ENCODE results near the gene NPHS1.

The NPHS1 gene

GRCh38 chr19:35869327-35870123 lies 17.2 kb upstream of the NPHS1 start (continued):
- TF ChIP-seq ZNF544 (tag by site-specific recombination; IDR thresholded peaks at IDR 0.05) (no peak), ZNF24 (tag by site-specific recombination; IDR thresholded peaks at IDR 0.05) (peak; percentile 82), ZNF26 (tag by site-specific recombination; IDR thresholded peaks at IDR 0.05) (no peak), ZNF221 (tag by site-specific recombination; IDR thresholded peaks at IDR 0.05; ENCODE audit: borderline replicate concordance) (no peak), PRDM1 (tag by site-specific recombination; IDR thresholded peaks at IDR 0.05) (no peak), KLF16 (tag by site-specific recombination; IDR thresholded peaks at IDR 0.05) (peak; percentile 97), ZNF350 (tag by site-specific recombination; IDR thresholded peaks at IDR 0.05) (no peak), ZNF677 (tag by site-specific recombination; IDR thresholded peaks at IDR 0.05) (0 out of 2 replicates have a peak, but pooled peaks have one; percentile 22), SP7 (tag by site-specific recombination; IDR thresholded peaks at IDR 0.05) (peak; percentile 76; the same call in 1 of the 2 replicates), ZNF548 (tag by site-specific recombination; IDR thresholded peaks at IDR 0.05) (no peak), ZNF391 (tag by site-specific recombination; IDR thresholded peaks at IDR 0.05; ENCODE audit: borderline replicate concordance, low read depth) (peak; percentile 74; the same call in 1 of the 2 replicates), ZSCAN30 (tag by site-specific recombination; IDR thresholded peaks at IDR 0.05) (no peak; the same call in 1 of the 2 replicates), ZNF560 (tag by site-specific recombination; IDR thresholded peaks at IDR 0.05; ENCODE audit: borderline replicate concordance) (no peak), SETDB1 (IDR thresholded peaks at IDR 0.05; ENCODE audit: insufficient read length, low read length) (no peak), ZNF645 (tag by site-specific recombination; IDR thresholded peaks at IDR 0.05) (no peak), ZNF112 (tag by site-specific recombination; IDR thresholded peaks at IDR 0.05) (no peak), OSR2 (tag by site-specific recombination; IDR thresholded peaks at IDR 0.05) (no peak), ZNF23 (tag by site-specific recombination; IDR thresholded peaks at IDR 0.05; ENCODE audit: borderline replicate concordance) (no peak), ZNF792 (tag by site-specific recombination; IDR thresholded peaks at IDR 0.05) (peak; percentile 50), ZBTB10 (tag by site-specific recombination; IDR thresholded peaks at IDR 0.05) (peak; percentile 91), ZBTB44 (tag by site-specific recombination; IDR thresholded peaks at IDR 0.05) (no peak), EGR2 (tag by site-specific recombination; IDR thresholded peaks at IDR 0.05; ENCODE audit: low read depth) (peak; percentile 76), ZNF416 (tag by site-specific recombination; IDR thresholded peaks at IDR 0.05) (no peak), ZXDB (tag by site-specific recombination; IDR thresholded peaks at IDR 0.05) (peak; percentile 80), ZNF138 (tag by site-specific recombination; IDR thresholded peaks at IDR 0.05; ENCODE audit: borderline replicate concordance) (no peak), ZNF121 (tag by site-specific recombination; IDR thresholded peaks at IDR 0.05) (no peak), ZNF248 (tag by site-specific recombination; IDR thresholded peaks at IDR 0.05) (no peak), ZNF366 (tag by site-specific recombination; conservative IDR thresholded peaks at IDR 0.05) (no peak), ZNF324 (tag by site-specific recombination; IDR thresholded peaks at IDR 0.05) (peak; percentile 45), ZNF768 (tag by site-specific recombination; IDR thresholded peaks at IDR 0.05) (no peak), MZF1 (tag by site-specific recombination; IDR thresholded peaks at IDR 0.05; ENCODE audit: borderline replicate concordance) (no peak), SCRT1 (tag by site-specific recombination; IDR thresholded peaks at IDR 0.05; ENCODE audit: borderline replicate concordance) (peak; percentile 96; the same call in 1 of the 2 replicates), GLI4 (tag by site-specific recombination; IDR thresholded peaks at IDR 0.05) (no peak), ZEB2 (tag by site-specific recombination; IDR thresholded peaks at IDR 0.05) (peak; percentile 93), ZNF211 (tag by site-specific recombination; IDR thresholded peaks at IDR 0.05; ENCODE audit: low read depth) (no peak)

Measured in HEK293 (cell line).